ENCODE data around the gene TOR2A. TPM values are rescaled to one million over a fixed set of nuclear protein-coding genes. Genes with fewer than 3 reads are reported as not detected.
A peak's percentile ranks its signal among the peaks of the same experiment; 100 is the strongest.

Gene TOR2A
- total RNA-seq, 6 donors from 2014 or later = 11.4 to 27.2 (median 21.0) TPM

GRCh38 chr9:127717766-127718165, 17.3 kb downstream of the TOR2A start:
- TF ChIP-seq EP300 (IDR thresholded peaks at IDR 0.05) = no peak
- TF ChIP-seq POLR2AphosphoS5 (IDR thresholded peaks at IDR 0.05) = no peak
- 83 to 85% methylated on average over 5 of the region's 5 CpGs for WGBS, 2 donors
- no peaks in the 10 kb centered on the region for H3K9me3 ChIP-seq
- peaks cover 12 to 19% (median 16%) of the 10 kb centered on the region in 4 donors for H3K4me1 ChIP-seq
- H3K36me3 ChIP-seq = no peaks in the 10 kb centered on the region
- no peak overlapping the region for H3K27ac ChIP-seq
- ATAC-seq (ENCODE audit: low FRiP score in 2 of 2) = no peak
- DNase-seq = no peak
- H3K27me3 ChIP-seq = no peaks in the 10 kb centered on the region
- no peak overlapping the region for H3K4me3 ChIP-seq

- Histone ChIP-seq H3K27ac (peak overlapping the region; percentile 74 to 86 (median 78)), H3K27me3 (no peaks in the 10 kb centered on the region), H3K9me3 (no peaks in the 10 kb centered on the region), H3K4me3 (peak overlapping the region in 3 of 4 donors; percentile 69 to 85 (median 73)), H3K36me3 (peaks cover 0 to 5% (median 0%) of the 10 kb centered on the region in 4 donors), H3K4me1 (peaks cover 12 to 19% (median 16%) of the 10 kb centered on the region in 4 donors)
- TF ChIP-seq EP300 (IDR thresholded peaks at IDR 0.05) (no peak), CTCF (IDR thresholded peaks at IDR 0.05) (no peak), POLR2AphosphoS5 (IDR thresholded peaks at IDR 0.05) (no peak), POLR2A (IDR thresholded peaks at IDR 0.05) (no peak)
- ATAC-seq (ENCODE audit: low FRiP score in 2 of 2) (no peak), DNase-seq (no peak)
- 76 to 88% methylated on average over 9 of the region's 9 CpGs for WGBS, 2 donors
These were observed 18.7 kb downstream of the TOR2A start for GRCh38 chr9:127716412-127716811.

GRCh38 chr9:127715470-127716337, 19.4 kb downstream of the TOR2A start, which contains the start of the genes PTRH1 and TTC16:
PTRH1 (minus strand) TSS chr9:127715663; CDS start chr9:127715639, 24 bp downstream.
TTC16 (plus strand) TSS chr9:127716079; CDS start chr9:127716146, 67 bp downstream.
- H3K36me3 ChIP-seq = peaks cover 0 to 5% (median 0%) of the 10 kb centered on the region in 4 donors
- ATAC-seq (ENCODE audit: low FRiP score in 2 of 2) (peak; percentile 96 to 98), DNase-seq (peak; percentile 97 to 99)
- H3K27ac ChIP-seq = peak within 1 kb of the TSS; percentile 74 to 86 (median 78)
- H3K4me1 ChIP-seq = peaks cover 12 to 19% (median 16%) of the 10 kb centered on the region in 4 donors
- 6 to 19% methylated on average over 15 to 61 of the region's 65 CpGs for WGBS, 2 donors
- no peaks in the 10 kb centered on the region for H3K27me3 ChIP-seq
- no peaks in the 10 kb centered on the region for H3K9me3 ChIP-seq
- no peak for TF ChIP-seq CTCF (IDR thresholded peaks at IDR 0.05)
- TF ChIP-seq EP300 (IDR thresholded peaks at IDR 0.05) = no peak
- peak; percentile 70 to 74 for TF ChIP-seq POLR2AphosphoS5 (IDR thresholded peaks at IDR 0.05)
- TF ChIP-seq POLR2A (IDR thresholded peaks at IDR 0.05) = peak in 2 of 4 donors; percentile 37 to 67
- peak within 1 kb of the TSS; percentile 63 to 85 (median 71) for H3K4me3 ChIP-seq

GRCh38 chr9:127714951-127715469, 20.1 kb downstream of the TOR2A start:
- Histone ChIP-seq H3K36me3 (peaks cover 0 to 5% (median 0%) of the 10 kb centered on the region in 4 donors), H3K4me1 (peaks cover 12 to 19% (median 16%) of the 10 kb centered on the region in 4 donors), H3K9me3 (no peaks in the 10 kb centered on the region), H3K4me3 (peak overlapping the region; percentile 63 to 85 (median 71)), H3K27me3 (no peaks in the 10 kb centered on the region), H3K27ac (peak overlapping the region; percentile 74 to 86 (median 78))
- WGBS, 2 donors = 0 to 2% methylated on average over 14 to 41 of the region's 44 CpGs
- ATAC-seq (ENCODE audit: low FRiP score in 2 of 2) = peak in 1 of 2 donors; percentile 50
- DNase-seq = peak; percentile 36 to 92
- TF ChIP-seq CTCF (IDR thresholded peaks at IDR 0.05) (no peak), POLR2AphosphoS5 (IDR thresholded peaks at IDR 0.05) (no peak), EP300 (IDR thresholded peaks at IDR 0.05) (no peak), POLR2A (IDR thresholded peaks at IDR 0.05) (no peak)

Data from upper lobe of left lung (tissue), 6 donors.